HepG2 (cell line): ENCODE measurements around the gene CES2. TPM values are rescaled to one million over a fixed set of nuclear protein-coding genes. Genes with fewer than 3 reads are reported as not detected.

Source experiments
- ADNP ChIP-seq: sonication (generic); formaldehyde crosslinking; IDR thresholded peaks from 2 replicates; pipeline ENCODE4 v1.4.0; 2020; ENCODE audit warnings: missing genetic modification reagents
- CEBPG ChIP-seq: IDR thresholded peaks from 2 replicates; pipeline ENCODE4 v1.6.1; 2016
- ETV5 ChIP-seq: IDR thresholded peaks from 2 replicates; pipeline ENCODE4 v1.6.1; 2018; ENCODE audit warnings: missing biosample characterization, missing genetic modification reagents, inconsistent platforms, borderline replicate concordance
- NCOA2 ChIP-seq: sonication (generic); formaldehyde crosslinking; IDR thresholded peaks from 2 replicates; pipeline ENCODE4 v1.8.0; 2022; ENCODE audit warnings: inconsistent platforms
- NFAT5 ChIP-seq: sonication (generic); formaldehyde crosslinking; IDR thresholded peaks from 2 replicates; pipeline ENCODE4 v1.4.0; 2020; ENCODE audit warnings: missing genetic modification reagents
- SATB2 ChIP-seq: sonication (generic); formaldehyde crosslinking; IDR thresholded peaks from 2 replicates; pipeline ENCODE4 v1.5.0; 2020; ENCODE audit warnings: missing genetic modification reagents
- THYN1 ChIP-seq: sonication (generic); formaldehyde crosslinking; IDR thresholded peaks from 2 replicates; pipeline ENCODE4 v1.8.1; 2023; ENCODE audit warnings: low read depth, mild to moderate bottlenecking, moderate library complexity, missing genetic modification reagents, borderline replicate concordance
- TIGD3 ChIP-seq: sonication (generic); formaldehyde crosslinking; IDR thresholded peaks from 2 replicates; pipeline ENCODE4 v1.5.1; 2020; ENCODE audit warnings: mild to moderate bottlenecking, missing genetic modification reagents, borderline replicate concordance
- TOPORS ChIP-seq: sonication (generic); formaldehyde crosslinking; IDR thresholded peaks from 2 replicates; pipeline ENCODE4 v1.8.0; 2023; ENCODE audit warnings: mild to moderate bottlenecking, missing genetic modification reagents
- ZFX ChIP-seq: sonication (generic); formaldehyde crosslinking; IDR thresholded peaks from 2 replicates; pipeline ENCODE4 v1.4.0; 2020; ENCODE audit warnings: mild to moderate bottlenecking, low read depth, missing genetic modification reagents, moderate library complexity
- ZHX2 ChIP-seq, 2 experiments: sonication (generic) in 1 of 2; formaldehyde crosslinking in 1 of 2; IDR thresholded peaks; 2 replicates each; pipeline versions ENCODE4 v1.6.1 to v1.9.0; 2014 to 2022; ENCODE audit warnings: antibody characterized with exemption in 1 of 2, borderline replicate concordance in 1 of 2, inconsistent platforms in 1 of 2, low read depth in 1 of 2, missing genetic modification reagents in 1 of 2
- ZNF335 ChIP-seq: sonication (generic); formaldehyde crosslinking; IDR thresholded peaks from 2 replicates; pipeline ENCODE4 v1.4.0; 2020; ENCODE audit warnings: missing genetic modification reagents
- ZNF691 ChIP-seq: sonication (generic); formaldehyde crosslinking; IDR thresholded peaks from 2 replicates; pipeline ENCODE4 v1.4.0; 2020; ENCODE audit warnings: missing genetic modification reagents, low read depth, mild to moderate bottlenecking, borderline replicate concordance
- polyA plus RNA-seq, 8 experiments: library from polyadenylated mRNA; depleted of rRNA in 3 of 8; stranded (reverse) in 7 of 8; unstranded in 1 of 8; fragments of >200 nt; fragmentation: Illumina TruSeq in 4 of 8; extraction: Trizol in 4 of 8; gene quantifications; 2 replicates each; pipeline versions ENCODE4 v1.2.1 to v1.2.3, GENCODE V29; 2011 to 2016; ENCODE audit warnings: low read depth in 4 of 8, missing spikeins in 1 of 8, mixed read lengths in 1 of 8; ENCODE audit not compliant: insufficient read depth in 1 of 8
- total RNA-seq, 5 experiments: library from RNA; depleted of rRNA; stranded (reverse); fragments of >200 nt; fragmentation: Illumina TruSeq; extraction: Trizol; gene quantifications; 2 replicates each; pipeline ENCODE4 v1.2.3, GENCODE V29; 2016; ENCODE audit warnings: low read depth in 1 of 5

CES2 gene
- total and polyA plus RNA-seq, 2 of the 13 experiments (the other 11 are each of a cell fraction or from before 2014, with no cell fraction given), result 50.6 to 63.8 TPM

- no peak; the same call in 1 of the 2 replicates for TF ChIP-seq NFAT5 (CRISPR knock-in tag)
- no peak for TF ChIP-seq THYN1
- TF ChIP-seq CEBPG, result no peak
- TF ChIP-seq ZNF691 (CRISPR knock-in tag), result no peak
- TF ChIP-seq ZHX2 (IDR thresholded peaks at IDR 0.05; ENCODE audit: low read depth), result no peak
- TF ChIP-seq ZHX2 (CRISPR knock-in tag; IDR thresholded peaks at IDR 0.05; ENCODE audit: borderline replicate concordance), result no peak
- TF ChIP-seq NCOA2 (CRISPR knock-in tag), result 0 out of 2 replicates have a peak, but pooled peaks have one; percentile 34
- 0 out of 2 replicates have a peak, but pooled peaks have one; percentile 38 for TF ChIP-seq ZNF335 (CRISPR knock-in tag)
- no peak for TF ChIP-seq TOPORS (CRISPR knock-in tag)
- TF ChIP-seq ADNP (CRISPR knock-in tag), result no peak
- TF ChIP-seq TIGD3 (CRISPR knock-in tag), result no peak
- TF ChIP-seq ETV5, result peak; percentile 17; the same call in 1 of the 2 replicates
- no peak for TF ChIP-seq SATB2
- TF ChIP-seq ZFX (CRISPR knock-in tag), result peak; percentile 77
Measured at GRCh38 chr16:66894948-66895688, 40.2 kb upstream of the CES2 start (continued).
